Suppressor macrophage (primary cell): ENCODE measurements around the gene TMEM161B.
"Not testable (repeated sequence)": the region's sequence is repeated elsewhere in the genome, so short reads cannot be mapped to it uniquely, and the experiment has no call there.

Experiments used
- DNase-seq, 4 experiments: peaks; one replicate each; pipeline ENCODE4 v3.0.0-alpha.2; 2020 to 2022
- total RNA-seq, 17 experiments: gene quantifications; one replicate each; lab custom pipeline; 2026; ENCODE audit warnings: mixed read lengths in 6 of 17, inconsistent platforms in 3 of 17; lab: John Stamatoyannopoulos, UW

Gene TMEM161B
- 8.3 to 42.5 (median 21.2) reads per million in 17 experiments for total RNA-seq

DNA sequence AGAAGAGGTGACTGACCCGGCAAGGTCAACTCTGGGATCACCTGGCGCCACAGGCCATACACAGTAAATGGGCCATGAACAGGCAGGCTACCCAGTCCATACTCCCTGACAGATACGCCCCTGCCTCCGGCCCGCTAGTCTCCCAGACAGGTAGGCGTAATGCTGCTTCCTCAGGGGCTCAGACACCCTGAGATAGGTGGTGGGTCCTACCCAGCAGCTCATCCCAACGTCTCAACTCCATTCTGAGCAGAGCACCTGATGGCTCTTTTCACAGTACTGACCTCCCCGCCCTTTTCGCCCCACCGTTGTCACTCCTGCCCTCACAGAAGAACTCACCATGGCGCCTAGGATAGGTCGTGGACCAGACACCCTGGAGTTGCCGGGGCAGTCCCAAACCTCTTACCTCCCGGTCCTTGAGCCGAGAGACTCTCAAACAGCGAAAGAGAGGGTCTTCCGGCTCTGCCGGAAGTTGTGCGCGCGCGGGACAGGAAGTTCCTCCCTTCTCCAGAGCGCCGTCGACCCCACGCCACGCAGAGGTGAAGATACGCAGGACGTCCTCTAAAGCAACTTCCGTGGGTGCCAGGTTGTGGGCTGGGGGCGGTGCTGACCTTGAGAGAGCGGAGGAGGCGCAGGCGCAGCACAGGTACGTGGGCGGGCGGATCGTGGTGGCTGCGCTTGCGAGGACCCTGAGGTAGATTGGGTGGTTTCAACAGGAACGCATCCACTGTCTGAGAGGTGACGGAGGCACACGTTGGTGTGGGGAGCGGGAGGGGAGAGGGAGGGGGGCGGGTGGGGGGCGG is at the start of gene TMEM161B:
Gene TMEM161B, minus strand, starts transcription at position 461 of the 800 bp plus-strand sequence. Its CDS starts 122 bp downstream, at position 339.
- DNase-seq, result peak; percentile 88 to 95 (median 93)

DNA sequence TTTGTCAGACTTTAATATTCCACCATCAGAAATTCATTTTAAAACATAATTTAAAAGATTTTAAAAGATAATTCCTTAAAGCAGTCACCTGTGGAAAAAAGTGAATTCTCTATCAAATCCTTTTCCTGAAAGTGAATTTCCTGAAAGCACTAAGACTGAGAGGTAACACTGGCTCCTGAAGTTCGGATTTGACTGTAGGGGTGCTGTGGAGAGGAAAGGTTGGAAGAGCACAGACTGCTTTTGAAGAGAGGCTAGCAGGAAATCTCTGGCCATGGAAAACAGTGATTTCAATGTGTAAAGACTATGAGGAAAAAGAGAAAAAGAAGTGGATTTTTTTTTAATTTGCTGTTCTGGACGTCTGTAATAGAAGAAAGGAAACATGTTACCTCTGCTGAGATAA is 35.7 kb upstream of the TMEM161B start:
- DNase-seq, result no peak

DNA sequence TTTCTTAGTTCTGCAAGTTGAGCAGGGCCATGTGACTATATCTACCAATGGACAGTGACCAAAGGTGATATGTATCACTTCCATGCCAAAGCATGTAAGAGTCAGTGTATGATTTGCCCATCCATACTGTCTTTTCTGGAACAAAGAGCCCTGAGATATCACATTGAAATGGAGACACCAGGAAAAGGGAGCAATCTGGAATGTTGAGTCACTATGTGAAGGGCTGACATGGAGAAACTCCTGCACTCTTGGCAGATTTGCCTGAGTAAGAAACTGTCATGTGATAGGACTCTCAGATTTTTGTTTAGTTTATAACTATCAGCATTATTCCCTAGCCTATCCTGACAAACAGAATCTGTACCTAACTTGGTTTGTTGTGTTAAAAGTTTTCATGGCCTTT is 29.8 kb upstream of the TMEM161B start:
- DNase-seq, result no peak

GRCh38 chr5:88290801-88291200 is 22.2 kb upstream of the TMEM161B start:
- DNase-seq, result no peak

- no peak for DNase-seq
Observed at GRCh38 chr5:88288528-88289197, 20.0 kb upstream of the TMEM161B start.

DNA sequence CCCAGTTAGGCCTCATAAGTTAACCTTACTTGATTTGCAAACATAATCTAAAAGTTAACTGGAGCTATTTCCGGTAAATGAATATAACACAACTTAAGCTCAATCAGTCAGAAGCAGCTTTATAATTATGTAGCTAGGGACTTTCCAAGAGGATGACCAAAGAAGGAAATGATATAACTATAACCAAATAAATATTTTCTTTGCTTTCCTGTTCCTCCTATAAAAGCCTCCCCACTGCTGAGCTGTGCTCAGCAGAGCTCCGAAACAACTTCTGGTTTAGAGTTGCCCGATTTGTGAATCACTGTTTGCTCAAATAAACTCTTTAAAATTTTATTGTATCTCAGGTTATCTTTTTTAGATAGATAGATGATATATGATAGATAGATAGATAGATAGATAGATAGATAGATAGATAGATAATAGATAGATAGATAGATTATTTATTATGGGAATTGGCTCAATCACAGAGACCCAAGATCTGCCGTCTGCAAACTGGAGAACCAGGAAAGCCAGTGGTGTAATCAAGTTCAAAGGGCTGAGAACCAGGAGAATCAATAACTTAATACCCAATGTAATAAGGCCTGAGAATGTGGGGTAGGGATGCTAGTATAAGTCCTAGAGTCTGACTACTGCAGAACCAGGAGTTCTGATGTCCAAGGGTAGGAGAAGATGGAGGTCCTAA is 19.3 kb upstream of the TMEM161B start:
- DNase-seq, result no peak

DNA sequence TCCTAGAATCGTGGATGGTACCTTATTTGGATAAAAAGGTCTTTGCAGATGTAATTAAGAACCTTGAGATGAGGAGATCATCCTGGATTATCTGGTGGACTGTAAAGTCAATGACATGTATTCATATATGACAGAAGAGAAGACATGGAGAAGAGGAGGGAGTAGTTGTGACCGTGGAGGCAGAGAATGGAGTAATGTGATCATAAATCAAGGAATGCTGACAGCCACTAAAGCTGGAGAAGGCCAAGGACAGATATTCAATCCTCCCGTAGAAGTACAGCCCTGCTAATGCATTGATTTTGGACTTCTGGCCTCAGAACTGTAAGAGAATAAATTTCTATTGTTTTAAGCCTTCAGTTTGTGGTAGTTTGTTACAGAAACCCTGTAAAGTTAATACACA is 18.7 kb upstream of the TMEM161B start:
- DNase-seq, result no peak

GRCh38 chr5:88283690-88284089 is 15.0 kb upstream of the TMEM161B start:
- no peak for DNase-seq

DNA sequence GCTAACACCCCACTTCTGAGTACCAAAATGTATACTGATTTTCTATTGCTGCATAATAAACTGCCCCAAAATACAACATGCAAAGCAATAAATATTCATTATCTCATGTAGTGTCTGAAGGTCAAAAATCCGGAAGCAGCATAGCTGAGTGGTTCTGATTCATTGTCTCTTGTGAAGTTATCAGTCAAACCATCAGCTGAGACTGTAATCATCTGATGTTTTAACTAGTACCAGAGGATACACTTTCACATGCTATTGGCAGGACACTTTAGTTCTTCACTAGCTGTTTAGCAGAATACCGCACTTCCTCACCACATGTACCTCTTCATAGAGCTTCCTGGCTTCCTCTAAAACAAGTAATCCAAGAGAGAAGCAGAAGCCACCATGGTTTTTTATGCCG is 12.7 kb upstream of the TMEM161B start:
- DNase-seq, result no peak

DNA sequence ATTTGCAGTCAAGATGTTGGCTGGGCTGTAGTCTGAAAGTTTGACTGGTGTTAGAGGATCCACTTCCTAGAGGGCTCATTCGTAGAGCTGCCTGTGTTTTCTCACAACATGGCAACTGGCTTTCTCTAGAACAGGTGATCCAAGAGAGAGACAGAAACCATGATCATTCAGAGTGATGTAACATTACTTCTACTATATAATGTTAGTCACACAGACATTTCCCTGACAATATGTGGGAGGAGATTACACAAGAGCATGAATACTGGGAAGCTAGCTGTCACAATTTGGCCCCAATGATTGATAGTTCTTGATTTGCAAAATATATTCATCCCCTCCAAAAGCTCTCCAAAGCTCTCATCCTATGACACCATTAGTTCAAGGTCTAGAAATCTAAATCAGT is 10.9 kb upstream of the TMEM161B start:
- DNase-seq, result peak; percentile 21 to 70 (median 43)

DNA sequence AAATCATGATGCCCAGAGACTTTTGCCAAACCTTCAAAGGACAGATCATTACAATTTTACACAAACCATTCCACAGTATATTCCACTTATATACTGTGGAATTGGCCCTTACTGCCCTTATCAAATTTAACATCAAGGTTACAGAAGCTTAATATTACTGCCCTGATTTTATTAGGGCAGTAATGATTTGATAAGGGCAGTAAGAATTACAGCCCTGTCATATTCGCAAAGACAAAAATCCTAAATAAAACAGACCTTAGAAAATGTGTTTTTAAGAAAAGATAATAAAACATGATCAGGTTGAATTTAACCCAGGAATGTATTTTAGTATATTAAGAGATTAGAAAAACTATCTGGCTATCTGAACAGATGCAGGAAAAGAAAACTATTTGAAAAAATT is 7.7 kb upstream of the TMEM161B start:
- DNase-seq, result no peak

GRCh38 chr5:88275581-88275980 is 6.9 kb upstream of the TMEM161B start:
- no peak for DNase-seq

GRCh38 chr5:88269222-88269771 is 652 bp upstream of the TMEM161B start:
- DNase-seq, result peak; percentile 22 to 39 (median 36)

GRCh38 chr5:88264565-88264964 is 4.1 kb downstream of the TMEM161B start:
- not testable (repeated sequence) for DNase-seq

GRCh38 chr5:88263349-88263748 is 5.3 kb downstream of the TMEM161B start:
- DNase-seq, result no peak

- no peak for DNase-seq
Observed at GRCh38 chr5:88262116-88262515, 6.5 kb downstream of the TMEM161B start.

GRCh38 chr5:88258636-88259035 is 10.0 kb downstream of the TMEM161B start:
- DNase-seq, result no peak

- no peak for DNase-seq
Observed at GRCh38 chr5:88256872-88257271, 11.8 kb downstream of the TMEM161B start.

GRCh38 chr5:88256037-88256436 is 12.6 kb downstream of the TMEM161B start:
- no peak for DNase-seq

- DNase-seq, result no peak
Observed at GRCh38 chr5:88254320-88254719, 14.3 kb downstream of the TMEM161B start.

- peak; percentile 11 to 62 (median 40) for DNase-seq
Observed at GRCh38 chr5:88251048-88251711, 17.5 kb downstream of the TMEM161B start.

DNA sequence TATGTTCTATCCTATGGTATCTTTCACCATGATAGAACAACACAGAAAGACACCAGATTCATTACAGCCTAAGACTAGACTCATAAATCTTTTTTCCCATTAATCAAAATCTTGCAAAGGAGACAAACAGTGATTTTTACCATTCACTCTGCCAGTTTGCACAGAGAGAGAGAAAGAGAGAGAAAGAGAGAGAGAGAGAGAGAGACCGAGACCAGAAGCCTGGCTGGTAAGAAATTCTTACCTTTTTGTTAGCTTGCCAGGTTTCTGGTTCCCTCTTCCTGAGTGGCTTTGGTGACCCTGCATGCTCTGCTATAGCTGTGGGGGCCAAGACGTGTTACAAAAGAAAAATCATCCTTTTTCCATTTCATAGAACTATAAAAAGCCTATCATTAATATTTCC is 18.6 kb downstream of the TMEM161B start:
- DNase-seq, result no peak
